G401.6 (cell line): ENCODE results near the gene PTPN21.

ENCODE experiments used
- FAIRE-seq: peaks from 2 replicates; lab custom pipeline; 2012; peaks lifted over from hg19 to GRCh38; lab: Jason Lieb, UNC

PTPN21 gene

GRCh38 chr14:88468406-88468805, 86.4 kb downstream of the PTPN21 start:
- FAIRE-seq, result no peak

GRCh38 chr14:88463318-88463717, 91.5 kb downstream of the PTPN21 start:
- FAIRE-seq, result no peak

GRCh38 chr14:88454886-88455285, 99.9 kb downstream of the PTPN21 start:
- FAIRE-seq, result no peak

DNA sequence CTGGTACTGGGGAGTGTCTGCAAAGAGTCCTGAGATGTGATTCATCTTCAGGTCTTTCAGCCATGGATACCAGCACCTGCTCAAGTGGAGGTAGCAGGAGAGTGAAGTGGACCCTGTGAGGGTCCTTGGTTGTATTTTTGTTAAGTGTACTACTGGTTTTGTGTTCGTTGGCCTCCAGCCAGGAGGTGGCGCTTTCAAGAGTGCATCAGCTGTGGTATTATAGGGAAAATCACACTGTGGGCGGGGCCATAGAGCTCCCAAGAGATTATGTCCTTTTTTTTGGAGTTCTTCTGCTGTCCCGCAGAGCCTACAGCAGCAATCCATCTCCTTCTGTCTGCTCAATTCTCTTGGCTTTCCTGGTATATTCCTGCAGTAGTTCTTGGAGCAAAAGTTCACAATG, 102.6 kb downstream of the PTPN21 start:
- no peak for FAIRE-seq

DNA sequence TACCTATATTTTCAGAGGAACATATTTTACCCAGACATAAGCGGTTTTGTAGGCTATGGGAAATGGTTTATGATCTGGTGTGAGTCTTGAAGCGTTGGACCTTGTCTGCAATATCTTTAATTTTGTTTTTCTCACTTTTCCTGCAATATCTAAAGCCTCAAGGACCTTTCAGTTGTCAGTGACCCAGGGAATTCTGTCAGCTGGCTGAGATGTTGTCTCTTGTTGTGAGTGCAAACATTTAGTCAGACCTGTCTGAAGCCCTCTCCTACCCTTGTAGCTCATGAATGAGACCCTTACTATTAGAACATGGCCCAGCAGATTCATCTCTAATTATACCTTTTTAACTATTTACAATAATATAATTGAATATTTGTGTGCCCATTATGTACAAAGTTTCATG, 115.7 kb downstream of the PTPN21 start:
- FAIRE-seq, result no peak

GRCh38 chr14:88437658-88438057, 117.1 kb downstream of the PTPN21 start:
- no peak for FAIRE-seq

- FAIRE-seq, result no peak
Observed at GRCh38 chr14:88430976-88431375, 123.8 kb downstream of the PTPN21 start.

DNA sequence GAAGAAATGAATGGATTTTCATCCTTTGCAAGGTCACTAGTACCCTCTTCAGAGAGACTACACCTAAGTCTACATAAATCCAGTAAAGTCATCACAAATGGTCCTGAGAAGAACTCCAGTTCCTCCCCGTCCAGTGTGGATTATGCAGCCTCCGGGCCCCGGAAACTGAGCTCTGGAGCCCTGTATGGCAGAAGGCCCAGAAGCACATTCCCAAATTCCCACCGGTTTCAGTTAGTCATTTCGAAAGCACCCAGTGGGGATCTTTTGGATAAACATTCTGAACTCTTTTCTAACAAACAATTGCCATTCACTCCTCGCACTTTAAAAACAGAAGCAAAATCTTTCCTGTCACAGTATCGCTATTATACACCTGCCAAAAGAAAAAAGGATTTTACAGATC, 128.5 kb downstream of the PTPN21 start:
- no peak for FAIRE-seq

DNA sequence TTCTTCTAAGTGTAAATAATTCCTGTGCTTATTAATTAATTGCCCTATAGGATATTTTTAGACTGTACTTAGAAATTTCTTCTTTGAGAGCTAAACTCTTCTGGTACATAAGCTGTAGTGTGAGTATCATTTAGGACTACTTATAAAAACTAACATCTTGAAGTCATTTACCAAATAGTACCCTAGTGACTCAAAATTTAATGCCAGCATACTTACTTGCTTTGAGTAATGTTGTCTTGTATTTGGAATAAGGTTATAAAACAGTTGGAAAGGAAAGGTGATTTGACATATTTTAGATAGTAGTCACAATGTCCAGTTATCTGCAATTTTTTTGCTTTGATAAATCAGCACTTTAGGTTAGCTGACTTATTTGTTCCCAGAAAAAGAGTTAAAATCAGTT, 130.2 kb downstream of the PTPN21 start:
- FAIRE-seq, result no peak

DNA sequence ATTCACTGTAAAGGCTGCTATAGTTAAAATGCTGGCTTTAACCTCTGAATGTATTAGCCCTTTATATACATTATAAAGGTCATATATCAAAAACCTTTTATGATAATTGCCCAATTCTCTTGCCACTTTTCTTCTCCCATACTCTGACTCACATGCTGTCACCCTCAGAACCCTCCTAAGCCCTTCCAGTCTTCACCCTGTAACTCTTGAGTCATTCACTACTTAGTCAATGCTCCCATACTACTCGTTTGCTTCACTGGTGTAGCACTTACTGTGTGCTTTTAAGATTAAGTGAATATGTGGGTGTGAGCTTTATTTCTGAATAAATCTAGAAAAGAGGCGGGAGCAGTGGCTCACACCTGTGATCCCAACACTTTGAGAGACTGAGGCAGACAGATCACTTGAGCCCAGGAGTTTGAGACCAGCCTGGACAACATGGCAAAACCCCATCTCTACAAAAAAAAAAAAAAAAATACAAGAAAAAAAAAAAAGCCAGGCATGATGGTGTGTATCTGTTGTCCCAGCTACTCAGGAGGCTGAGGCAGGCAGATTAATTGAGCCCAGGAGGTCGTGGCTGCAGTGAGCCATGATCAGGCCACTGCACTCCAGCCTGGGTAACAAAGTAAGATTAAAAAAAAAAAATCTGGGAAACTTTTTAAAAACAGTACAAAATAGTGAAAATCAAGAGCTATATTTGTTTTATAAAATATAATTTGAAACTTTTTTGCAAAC, 131.7 kb downstream of the PTPN21 start:
- no peak for FAIRE-seq

DNA sequence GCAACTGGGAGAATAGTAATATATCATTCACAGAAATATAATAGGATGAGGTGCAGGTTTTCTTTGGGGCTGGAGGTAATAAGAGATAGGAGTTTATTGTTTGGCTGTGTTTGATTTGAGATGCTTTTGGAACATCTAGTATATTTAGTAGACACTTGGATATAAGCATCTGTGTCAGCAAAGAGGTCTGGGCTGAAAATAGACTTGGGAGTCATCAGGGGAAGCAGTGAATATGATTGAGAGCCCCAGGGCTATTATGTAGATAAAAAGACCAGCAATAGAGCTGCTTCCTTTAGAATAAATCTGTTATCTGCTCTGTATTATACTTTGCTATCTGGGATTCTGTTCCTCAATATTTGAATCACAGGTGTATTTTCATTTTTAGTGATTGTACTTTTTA, 132.8 kb downstream of the PTPN21 start:
- no peak for FAIRE-seq

- FAIRE-seq, result no peak
Observed at GRCh38 chr14:88421286-88421685, 133.5 kb downstream of the PTPN21 start.

- FAIRE-seq, result no peak
Observed at GRCh38 chr14:88420187-88420586, 134.6 kb downstream of the PTPN21 start.

DNA sequence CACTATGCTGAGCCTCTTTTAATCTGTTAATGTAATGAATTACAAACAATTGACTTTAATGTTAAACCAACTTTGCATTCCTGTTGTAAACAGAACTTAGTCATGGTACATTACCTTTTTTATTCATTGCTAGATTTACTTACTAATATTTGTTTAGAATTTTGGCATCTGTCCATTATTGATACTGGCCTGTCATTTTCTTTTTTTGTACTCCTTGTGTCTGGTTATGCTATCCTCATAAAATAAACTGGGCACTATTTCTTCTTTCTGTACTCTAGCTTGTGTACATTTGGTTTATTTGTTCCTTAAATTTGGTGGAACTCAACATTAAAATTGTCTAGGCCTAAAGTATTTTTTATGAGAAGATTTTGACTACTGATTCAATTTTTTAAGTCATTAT, 137.2 kb downstream of the PTPN21 start:
- FAIRE-seq, result no peak
